NCI-H510A (cell line): ENCODE measurements around the gene TMEM158.

Experiments used
- DNase-seq: peaks from one replicate; lab custom pipeline; 2025; lab: John Stamatoyannopoulos, UW

Gene TMEM158

DNA sequence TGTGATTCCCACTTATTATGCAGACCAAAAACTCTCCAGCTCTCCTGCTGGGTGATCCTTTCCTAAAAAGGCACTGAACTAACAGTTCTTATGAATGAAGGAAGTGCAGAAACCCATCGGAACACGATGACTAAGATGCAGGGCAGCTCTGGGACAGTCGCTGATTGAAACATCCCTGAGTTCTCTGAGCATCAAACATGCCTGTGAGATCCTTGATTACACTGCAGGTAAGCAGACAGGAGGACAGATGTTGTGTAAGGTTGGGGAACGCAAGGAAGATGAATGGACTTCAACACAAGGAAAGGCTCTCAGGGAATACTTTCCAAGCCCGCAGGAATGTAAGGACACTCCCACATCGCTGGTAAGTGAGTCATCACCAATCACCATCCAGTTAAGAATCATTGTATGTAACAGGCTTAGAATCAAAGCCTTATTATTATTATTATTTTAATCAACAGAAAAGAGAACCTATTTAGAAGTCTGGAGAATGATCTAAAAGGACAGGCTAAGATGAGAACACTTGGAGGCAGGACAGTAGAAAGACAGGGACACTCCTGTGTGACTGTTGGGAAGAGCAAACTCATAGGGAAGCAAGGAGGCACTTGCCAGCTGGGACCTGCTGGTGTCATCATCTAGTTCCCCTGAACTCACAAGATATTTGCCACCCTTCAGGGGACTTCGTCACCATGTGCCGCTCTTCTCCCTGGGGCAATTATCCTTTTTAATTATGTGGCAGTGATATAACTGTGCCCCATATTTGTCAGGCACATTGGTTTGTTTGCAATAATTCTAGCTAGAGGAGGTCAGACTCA is 26.0 kb downstream of the TMEM158 start:
- DNase-seq: no peak

DNA sequence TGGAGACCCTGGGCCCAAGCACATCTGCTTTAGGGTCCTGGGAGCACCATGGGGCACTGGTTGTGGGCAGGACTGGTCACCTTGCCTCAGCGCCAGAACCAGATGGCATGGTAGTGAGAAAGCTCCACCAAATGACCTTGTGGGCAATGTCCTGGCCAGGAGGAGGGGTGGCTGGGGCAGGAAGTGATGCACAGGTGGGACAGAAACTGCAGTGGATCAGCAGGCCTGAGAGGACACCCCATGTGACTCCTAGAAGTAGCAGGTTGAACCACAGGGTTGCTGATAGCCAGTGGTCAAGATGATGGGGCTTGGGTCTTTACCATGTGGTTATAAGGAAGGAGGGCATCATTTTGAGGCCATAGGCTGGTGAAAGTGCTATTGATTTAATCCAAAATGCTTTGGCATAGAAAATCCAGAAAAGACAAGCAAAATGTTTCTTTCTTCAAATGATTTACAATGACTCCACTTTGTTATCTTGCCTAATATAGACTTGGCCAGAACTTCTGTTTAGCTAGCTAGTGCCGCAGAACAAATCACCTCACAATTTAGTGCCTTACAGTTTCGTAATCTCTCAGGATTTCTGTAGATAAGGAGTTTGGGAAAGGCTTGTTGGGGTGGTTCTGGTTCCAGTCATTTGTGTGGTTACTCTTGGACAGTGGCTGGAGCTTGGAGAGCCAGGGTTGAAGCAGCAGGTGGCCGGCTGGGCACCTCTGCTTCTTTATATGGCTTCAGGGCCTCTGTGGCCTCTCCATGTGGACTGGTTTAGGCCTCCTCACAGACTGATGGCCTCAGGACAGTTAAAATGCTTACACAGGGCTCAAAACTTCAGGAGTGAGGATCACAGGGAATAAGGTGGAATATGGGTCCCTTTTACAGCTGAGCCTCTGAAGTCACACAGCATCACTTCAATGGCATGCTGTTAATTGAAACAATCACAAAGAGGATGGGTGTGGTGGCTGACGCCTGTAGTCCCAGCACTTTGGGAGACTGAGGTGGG is 27.5 kb downstream of the TMEM158 start:
- no peak for DNase-seq

DNA sequence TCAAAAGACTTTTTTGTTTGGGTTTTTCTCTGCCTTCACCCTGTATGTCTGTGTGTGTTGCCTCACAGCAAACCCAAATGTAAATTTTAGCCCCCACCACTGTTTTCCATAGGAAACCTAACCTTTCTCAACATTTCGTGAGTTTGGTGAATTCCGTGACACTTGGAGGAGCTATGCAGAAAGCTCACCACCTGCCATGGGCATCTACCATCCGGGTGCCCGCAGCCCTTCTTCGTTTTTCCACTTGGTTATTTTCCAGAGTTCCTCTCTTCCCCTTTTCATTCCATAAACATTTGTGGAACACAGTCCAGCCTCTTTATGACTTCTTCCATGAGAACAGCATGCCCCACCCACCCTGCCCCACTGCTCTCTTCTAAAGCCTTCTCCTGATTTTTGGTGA is 31.3 kb downstream of the TMEM158 start:
- DNase-seq: no peak

DNA sequence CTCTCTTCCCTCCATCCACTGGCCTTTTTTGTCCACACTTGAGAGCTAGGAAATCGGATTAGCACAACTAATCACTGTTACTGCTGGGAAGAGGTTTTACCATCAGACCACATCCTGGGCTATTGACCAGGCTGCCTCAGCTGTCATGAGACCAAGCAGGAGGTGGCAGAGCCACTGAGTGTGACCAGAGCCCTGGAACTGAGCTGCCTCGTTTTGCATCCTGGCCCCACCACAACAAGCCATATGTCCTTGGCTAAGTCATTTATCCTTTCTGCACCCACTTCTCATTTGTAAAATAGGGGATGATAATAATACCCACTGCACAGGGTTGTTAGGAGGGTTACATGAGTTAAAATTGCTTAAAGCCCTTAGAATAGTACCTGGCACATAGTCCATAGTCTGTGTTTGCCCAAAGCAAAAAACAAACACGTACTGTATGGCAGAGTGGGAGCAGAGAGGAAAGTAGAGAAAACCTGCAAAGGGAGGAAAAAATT is 34.1 kb downstream of the TMEM158 start:
- no peak for DNase-seq

DNA sequence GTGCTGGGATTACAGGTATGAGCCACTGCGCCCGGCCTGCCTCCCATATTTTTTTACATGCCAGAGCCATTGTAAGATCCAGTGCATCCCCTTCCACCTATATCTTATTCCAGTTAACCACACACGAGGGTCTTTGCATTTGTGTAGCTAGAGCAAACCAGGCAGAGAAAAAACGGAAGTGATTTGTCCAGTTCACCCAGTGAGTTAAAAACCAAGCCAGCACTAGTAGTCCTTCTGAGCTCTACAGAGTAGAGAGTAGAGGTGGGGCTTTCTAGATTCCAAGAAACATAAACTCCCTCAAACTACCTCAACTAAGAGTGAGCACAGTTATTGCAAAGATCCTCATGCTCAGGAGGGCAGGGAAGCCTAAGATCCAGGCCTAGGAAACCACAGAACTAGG is 34.7 kb downstream of the TMEM158 start:
- no peak for DNase-seq

DNA sequence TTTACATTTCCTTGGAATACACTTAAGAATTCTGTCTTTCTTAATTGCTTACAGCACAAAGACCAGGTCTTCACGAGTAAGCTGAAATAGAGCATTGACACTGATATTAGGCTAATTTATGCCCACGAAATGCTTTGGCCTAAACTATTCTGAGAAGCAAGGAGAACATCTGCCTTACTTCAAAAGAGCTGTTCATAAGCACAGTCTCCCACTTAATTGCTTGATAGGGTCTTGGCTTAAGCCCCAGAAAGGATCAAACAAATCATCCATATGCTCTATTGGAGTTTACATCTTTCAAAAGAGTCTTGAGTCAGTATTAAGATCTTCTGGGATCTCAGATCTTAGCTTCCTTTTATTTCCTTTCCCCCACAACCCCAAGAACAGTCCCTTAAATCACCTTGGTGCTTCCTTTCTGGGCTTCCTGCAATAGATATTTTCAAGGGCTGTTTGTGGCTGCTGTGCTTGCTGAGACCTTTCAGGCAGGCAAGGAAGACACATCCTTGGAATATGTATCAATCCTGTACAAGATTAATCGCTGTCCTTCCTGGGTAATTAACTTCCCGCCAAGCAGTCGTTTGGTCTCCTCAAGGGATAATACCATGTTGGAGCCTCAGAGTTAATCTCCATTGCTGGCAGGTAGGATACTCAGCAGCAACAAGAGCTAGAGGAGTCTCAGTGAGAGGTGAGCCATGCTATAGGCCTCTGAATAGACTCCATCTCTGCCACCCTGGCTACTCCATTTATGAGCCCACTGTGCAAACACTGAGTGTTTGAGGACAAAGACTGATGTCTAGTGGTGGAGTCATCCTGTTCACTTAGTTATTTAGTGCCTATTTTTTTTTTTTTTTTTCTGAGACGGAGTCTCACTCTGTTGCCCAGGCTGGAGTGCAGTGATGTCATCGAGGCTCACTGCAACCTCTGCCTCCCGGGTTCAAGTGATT is 37.1 kb downstream of the TMEM158 start:
- DNase-seq: no peak

DNA sequence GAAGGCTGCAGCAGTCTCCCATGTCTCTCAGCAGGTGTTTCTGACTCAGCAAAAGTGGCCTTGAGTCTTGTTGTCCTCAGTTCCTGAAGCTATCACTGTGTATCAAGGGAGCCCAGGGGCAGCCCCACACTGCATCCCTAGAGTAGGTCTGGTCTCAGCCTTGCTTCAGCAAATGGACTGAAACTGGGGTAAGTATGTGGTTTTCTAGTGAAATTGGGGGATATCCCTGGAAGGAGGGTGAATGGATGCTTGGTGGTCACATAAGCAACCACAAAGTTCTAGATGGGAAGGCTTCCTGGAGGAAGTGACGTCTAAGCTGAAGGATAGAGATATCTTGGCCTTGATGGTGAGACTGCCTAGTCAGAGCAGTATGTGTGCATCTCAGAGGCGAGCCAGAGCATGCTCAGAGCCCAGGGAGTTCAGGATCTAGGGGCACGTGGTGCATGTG is 38.4 kb downstream of the TMEM158 start:
- no peak for DNase-seq

DNA sequence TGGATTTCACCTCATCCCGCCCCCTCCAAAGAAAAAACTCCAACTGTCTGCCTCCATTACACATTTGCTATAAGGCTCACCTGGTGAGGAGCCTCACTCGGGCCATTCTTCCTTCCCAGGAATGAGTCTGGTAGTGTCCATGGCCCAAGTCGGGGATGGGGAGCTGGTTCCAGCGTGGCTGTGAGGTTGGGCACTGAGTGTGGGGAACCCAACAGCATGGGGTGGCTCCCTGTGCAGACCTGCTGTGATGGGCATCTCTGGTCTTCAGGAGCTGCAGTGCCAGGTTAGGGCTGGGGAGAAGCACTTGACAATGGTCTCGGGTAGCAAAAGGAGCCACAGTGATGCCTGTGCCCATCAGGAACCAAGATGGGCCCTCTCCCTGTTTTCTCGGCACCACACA is 39.2 kb downstream of the TMEM158 start:
- DNase-seq: no peak

DNA sequence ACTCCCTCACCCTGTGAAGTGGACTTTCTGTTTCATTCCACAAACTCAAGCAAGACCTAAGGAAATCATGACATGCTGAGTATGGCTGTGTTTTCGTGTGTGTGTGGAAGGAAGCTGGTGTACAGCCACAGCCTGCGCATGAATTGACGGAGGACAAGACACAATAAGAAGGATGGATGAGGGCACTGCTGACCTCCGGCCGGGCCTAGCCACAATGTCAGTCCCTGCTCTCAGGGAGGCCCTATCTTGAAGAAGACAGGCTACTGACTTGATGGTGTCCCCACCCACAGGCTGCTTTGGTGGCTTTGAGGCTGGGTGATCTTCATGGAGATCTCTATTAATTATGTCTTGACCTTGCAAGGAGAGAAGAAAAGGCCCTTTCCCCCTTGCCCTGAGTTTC is 40.6 kb downstream of the TMEM158 start:
- DNase-seq: no peak

DNA sequence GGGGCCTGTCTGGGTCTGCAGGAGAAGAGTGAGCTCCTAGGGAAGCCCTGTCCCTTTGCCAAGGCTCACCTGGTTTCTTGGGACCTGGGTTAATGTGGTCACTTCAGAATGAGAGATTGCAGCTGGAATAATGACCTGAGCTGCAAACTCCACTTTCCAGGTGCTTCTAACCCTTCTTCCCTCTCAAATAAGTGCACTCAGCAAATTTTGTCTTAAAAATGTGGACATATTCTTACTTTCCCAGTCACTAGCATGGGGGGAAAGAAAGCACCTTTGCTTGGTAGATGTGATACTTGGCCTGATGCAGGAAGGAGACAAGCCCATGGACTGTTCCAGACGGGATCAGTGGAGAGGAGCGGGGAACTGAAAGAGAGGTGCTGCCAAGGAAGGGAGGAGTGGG is 41.0 kb downstream of the TMEM158 start:
- DNase-seq: no peak

DNA sequence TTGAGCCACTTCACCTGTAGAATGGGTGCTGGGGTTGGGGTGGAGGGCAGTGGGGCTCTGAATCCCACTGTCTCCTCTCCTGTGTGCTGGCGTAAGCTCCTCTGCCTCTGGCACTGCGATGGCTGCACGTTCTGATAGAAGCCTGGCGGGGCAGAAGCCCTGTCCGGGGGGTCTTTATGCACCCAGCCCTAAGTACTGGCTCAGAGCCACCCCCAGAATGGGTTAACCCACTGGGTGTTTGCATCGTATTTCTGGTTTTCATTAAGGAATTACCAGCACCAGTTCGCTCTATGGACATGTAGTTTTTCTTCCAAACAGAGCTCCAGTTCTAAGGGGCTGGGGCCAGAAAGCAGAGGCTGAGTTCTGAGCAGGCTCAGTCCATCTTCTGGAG is 42.2 kb downstream of the TMEM158 start:
- DNase-seq: no peak

DNA sequence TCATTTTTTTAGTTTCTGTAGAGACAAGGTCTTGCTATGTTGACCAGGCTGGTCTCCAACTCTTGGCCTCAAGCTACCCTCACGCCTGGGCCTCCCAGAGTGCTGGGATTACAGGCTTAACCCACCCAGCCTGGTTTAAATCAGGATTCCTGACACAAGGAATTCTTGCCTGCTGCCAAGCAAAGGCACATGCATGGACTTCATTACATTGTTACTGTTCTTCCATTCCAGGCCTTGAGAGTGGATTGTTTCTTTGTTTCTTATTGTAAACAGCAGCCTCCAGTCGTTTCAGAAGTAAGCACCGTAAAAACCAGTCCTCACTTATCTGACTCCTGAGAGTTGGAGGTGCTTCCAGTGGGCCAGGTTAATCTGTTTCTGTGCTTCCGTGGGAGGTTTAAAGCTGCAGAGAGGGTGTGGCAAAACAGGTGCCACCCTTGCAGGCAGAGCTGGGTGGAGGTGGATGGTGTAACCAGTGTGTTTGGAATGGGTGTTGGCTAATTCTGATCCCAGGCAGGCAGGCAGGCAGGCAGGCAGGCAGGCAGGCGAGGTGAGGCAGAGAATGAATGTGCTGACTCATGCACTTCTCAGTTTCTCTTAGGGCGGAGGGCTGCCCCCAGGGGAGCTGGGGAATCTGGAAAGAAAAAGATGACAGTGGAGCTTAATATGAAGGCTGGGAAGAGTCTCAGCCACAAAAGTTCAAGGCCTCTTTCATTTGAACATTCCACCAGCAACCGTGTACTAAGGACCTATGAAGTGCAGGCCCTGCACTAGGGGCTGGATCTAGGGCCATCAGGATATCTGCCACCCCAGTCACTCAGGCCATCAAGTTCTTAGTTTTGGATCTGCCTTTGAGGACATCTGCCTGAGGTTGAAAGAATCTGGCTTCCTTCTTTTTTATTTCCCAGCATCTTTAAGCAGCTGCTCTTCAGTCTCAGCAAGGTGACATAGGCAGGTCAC is 42.9 kb downstream of the TMEM158 start:
- DNase-seq: peak; percentile 28

DNA sequence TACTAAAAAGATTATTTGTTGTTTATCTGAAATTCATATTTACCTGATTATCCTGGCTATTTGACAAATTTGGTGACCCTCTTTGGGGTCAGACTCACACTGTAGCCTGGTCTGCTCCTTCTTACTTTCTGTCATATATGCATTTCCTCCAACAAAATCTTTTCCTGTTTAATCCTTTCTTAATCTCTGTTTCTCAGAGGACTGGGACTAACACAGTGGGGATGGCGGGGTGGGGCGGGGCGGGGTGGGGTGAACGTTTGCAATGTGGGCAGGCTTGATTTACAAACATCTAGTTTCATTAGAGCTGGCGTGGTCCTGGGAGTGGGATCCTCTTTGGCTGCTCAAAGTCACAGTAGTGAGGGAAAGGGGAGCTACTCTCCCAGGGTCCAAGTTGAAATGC is 44.6 kb downstream of the TMEM158 start:
- DNase-seq: no peak

DNA sequence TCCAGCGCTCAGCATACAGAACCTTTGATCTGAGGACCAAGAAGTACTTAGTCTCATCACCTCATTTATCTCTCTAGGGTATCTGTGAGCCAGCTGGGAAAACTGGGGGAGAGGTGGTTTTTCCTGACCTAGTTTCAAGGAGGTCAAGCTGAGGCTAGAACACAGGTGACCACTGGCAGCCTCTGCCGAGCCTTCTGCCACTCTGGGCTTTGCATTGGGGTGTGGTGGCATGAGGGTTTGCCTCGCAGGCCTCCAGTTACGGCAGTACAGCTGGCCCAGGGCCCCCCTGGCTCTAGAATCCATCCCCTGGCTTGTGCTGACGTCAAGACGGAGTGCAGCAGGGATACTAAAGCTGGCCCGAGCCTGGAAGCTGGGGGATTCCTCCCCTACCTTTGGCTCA is 45.2 kb downstream of the TMEM158 start:
- DNase-seq: no peak

DNA sequence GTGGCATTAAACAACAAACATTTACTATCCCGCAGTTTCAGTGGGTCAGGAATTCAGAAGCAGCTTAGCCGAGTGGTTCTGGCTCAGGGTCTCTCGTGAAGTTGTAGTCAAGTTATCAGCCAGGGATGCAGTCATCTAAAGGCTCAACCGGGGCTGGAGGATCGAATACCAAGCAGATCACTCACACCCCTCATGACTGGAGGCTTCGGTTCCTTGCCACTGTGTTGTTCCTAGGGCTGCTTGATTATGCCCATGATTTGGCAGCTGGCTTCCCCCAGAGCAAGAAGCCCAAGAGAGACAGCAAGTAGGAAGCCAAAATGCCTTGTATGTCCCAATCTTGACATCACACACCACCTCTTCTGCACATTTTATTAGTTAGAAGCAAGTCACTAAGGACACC is 46.0 kb downstream of the TMEM158 start:
- no peak for DNase-seq

DNA sequence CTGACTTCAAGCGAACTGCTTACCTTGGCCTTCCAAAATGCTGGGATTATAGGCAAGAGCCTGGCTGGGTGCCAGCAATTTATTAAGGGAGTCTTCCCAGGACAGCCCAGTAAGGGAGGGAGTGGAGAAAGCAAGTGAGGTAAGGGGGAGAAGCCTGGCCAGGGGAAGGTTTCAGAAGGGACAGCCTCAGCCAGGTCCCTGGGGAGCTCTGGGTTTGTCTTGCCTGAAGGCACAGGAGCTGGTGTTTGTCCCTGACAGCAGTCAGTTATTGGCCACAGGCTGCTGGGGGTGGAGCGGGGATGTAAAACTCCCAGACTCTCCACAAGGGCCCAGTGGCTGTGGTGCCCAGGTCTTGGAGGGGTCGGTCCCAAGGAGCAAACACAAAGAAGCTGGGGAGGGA is 46.9 kb downstream of the TMEM158 start:
- no peak for DNase-seq

DNA sequence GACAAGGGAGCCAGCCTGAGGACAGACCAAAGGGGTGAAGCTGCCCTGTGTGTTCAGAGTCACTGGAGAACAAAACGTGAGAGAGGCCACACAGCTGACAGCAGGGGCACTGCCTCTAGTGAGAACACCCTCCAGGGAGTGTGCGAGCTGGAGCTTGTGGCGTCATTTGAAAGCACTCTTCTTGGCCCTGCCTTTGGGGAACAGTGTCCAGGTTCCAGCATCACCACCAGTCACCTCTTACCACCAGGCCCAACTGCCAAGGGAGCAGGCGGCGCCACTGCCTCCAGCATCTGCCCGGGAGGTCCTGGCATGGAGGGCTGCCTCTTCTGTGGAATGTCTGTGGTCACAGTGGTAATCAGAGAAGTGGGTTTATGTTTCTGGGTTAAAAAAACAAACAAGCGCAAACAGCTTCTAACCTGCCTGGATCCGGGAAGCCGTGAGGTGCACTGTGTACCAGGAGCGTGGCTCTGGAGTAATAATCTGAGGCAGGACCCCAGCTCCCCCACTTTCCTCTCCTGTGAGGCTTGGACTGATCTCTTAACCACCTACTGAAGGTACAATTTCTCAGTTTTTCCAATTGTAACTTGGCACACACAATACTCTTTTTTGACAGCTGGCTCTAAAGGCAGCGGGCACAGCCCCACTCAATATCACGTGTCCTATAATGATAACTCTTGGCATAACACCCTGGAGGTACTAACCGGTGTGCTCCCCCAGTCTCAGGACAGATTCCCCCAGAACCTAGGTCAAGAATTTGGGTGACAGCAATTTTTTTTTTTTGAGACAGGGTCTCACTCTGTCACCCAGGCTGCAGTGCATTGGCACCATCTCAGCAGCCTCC is 47.7 kb downstream of the TMEM158 start:
- DNase-seq: no peak

DNA sequence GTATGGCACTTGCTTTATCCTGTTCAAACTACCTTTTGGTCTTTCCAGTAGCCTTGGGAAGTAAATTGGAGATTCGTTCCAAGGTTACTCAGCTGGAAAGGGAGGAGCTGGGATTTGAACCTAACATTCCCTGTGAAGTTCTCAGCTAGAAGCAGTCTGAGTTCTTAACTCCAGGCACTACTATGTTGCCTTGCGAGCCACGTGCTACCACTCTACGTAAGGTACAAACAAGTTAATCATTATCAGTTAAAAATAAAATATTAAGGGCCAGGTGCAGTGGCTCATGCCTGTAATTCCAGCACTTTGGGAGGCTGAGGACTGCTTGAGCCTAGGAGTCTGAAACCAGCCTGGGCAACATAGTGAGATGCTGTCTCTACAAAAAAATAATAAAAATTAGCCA is 49.2 kb downstream of the TMEM158 start:
- DNase-seq: no peak
